Measurements from ENCODE around the gene BMERB1. TPM values are rescaled to one million over a fixed set of nuclear protein-coding genes. Genes with fewer than 3 reads are reported as not detected.

The BMERB1 gene
- total and polyA plus RNA-seq, 4 donors = 5.6 to 33.3 (median 9.0) TPM

- no peak for TF ChIP-seq GABPA (IDR thresholded peaks at IDR 0.05 in 1 of 2, conservative IDR thresholded peaks at IDR 0.05 in 1 of 2)
- TF ChIP-seq FOXA2 (IDR thresholded peaks at IDR 0.05) = no peak
- no peak for TF ChIP-seq RAD21 (IDR thresholded peaks at IDR 0.05)
- H3K27me3 ChIP-seq (ENCODE audit: control insufficient read depth in 4 of 4, insufficient read depth in 4 of 4, low read length in 3 of 4) = no peaks in the 10 kb centered on the region
- 97% methylated on average over 5 of the region's 5 CpGs for WGBS
- no peak for DNase-seq (ENCODE audit: low spot score)
- H3K9ac ChIP-seq (ENCODE audit: low read depth in 1 of 2, low read length in 2 of 2) = no peak overlapping the region
- no peak overlapping the region for H3K27ac ChIP-seq (ENCODE audit: low read depth in 1 of 2, low read length in 2 of 2)
- H3K4me1 ChIP-seq (ENCODE audit: control insufficient read depth in 4 of 4, insufficient read depth in 4 of 4, low read length in 3 of 4) = peaks cover 0 to 11% (median 5%) of the 10 kb centered on the region in 4 donors
- no peak overlapping the region for H3K4me3 ChIP-seq (ENCODE audit: low read depth in 1 of 3, low read length in 3 of 3)
- no peaks in the 10 kb centered on the region for H3K9me3 ChIP-seq (ENCODE audit: control insufficient read depth in 4 of 4, low read length in 3 of 4)
- no peaks in the 10 kb centered on the region for H3K36me3 ChIP-seq (ENCODE audit: control insufficient read depth in 4 of 4, insufficient read depth in 3 of 4, low read depth in 1 of 4, low read length in 3 of 4)
These were observed 90.6 kb downstream of the BMERB1 start for GRCh38 chr16:15524966-15525365.

GRCh38 chr16:15526097-15526496 lies 91.7 kb downstream of the BMERB1 start:
- Histone ChIP-seq H3K9ac (ENCODE audit: low read depth in 1 of 2, low read length in 2 of 2) (no peak overlapping the region), H3K27ac (ENCODE audit: low read depth in 1 of 2, low read length in 2 of 2) (no peak overlapping the region), H3K4me1 (ENCODE audit: control insufficient read depth in 4 of 4, insufficient read depth in 4 of 4, low read length in 3 of 4) (peaks cover 0 to 11% (median 5%) of the 10 kb centered on the region in 4 donors), H3K4me3 (ENCODE audit: low read depth in 1 of 3, low read length in 3 of 3) (no peak overlapping the region), H3K9me3 (ENCODE audit: control insufficient read depth in 4 of 4, low read length in 3 of 4) (no peaks in the 10 kb centered on the region), H3K27me3 (ENCODE audit: control insufficient read depth in 4 of 4, insufficient read depth in 4 of 4, low read length in 3 of 4) (no peaks in the 10 kb centered on the region), H3K36me3 (ENCODE audit: control insufficient read depth in 4 of 4, insufficient read depth in 3 of 4, low read depth in 1 of 4, low read length in 3 of 4) (no peaks in the 10 kb centered on the region)
- no peak for DNase-seq (ENCODE audit: low spot score)
- 95% methylated on average over 7 of the region's 7 CpGs for WGBS
- TF ChIP-seq CTCF (IDR thresholded peaks at IDR 0.05; ENCODE audit: low read depth, low read length, missing input control) = no peak
- no peak for TF ChIP-seq YY1 (IDR thresholded peaks at IDR 0.05)

GRCh38 chr16:15526731-15527130 lies 92.3 kb downstream of the BMERB1 start:
- TF ChIP-seq HNF4G (IDR thresholded peaks at IDR 0.05) = no peak
- no peak for TF ChIP-seq HNF4A (conservative IDR thresholded peaks at IDR 0.05)
- no peak for TF ChIP-seq CTCF (IDR thresholded peaks at IDR 0.05; ENCODE audit: low read depth, low read length, missing input control)
- TF ChIP-seq SP1 (IDR thresholded peaks at IDR 0.05) = no peak
- no peak for TF ChIP-seq YY1 (IDR thresholded peaks at IDR 0.05)
- no peak for TF ChIP-seq RXRA (IDR thresholded peaks at IDR 0.05)
- no peak for TF ChIP-seq NR2F2 (IDR thresholded peaks at IDR 0.05)

More at GRCh38 chr16:15526731-15527130, 92.3 kb downstream of the BMERB1 start:
- no peak overlapping the region for H3K9ac ChIP-seq (ENCODE audit: low read depth in 1 of 2, low read length in 2 of 2)
- peaks cover 0 to 11% (median 5%) of the 10 kb centered on the region in 4 donors for H3K4me1 ChIP-seq (ENCODE audit: control insufficient read depth in 4 of 4, insufficient read depth in 4 of 4, low read length in 3 of 4)
- no peak for DNase-seq (ENCODE audit: low spot score)
- no peak overlapping the region for H3K4me3 ChIP-seq (ENCODE audit: low read depth in 1 of 3, low read length in 3 of 3)
- H3K36me3 ChIP-seq (ENCODE audit: control insufficient read depth in 4 of 4, insufficient read depth in 3 of 4, low read depth in 1 of 4, low read length in 3 of 4) = no peaks in the 10 kb centered on the region
- H3K9me3 ChIP-seq (ENCODE audit: control insufficient read depth in 4 of 4, low read length in 3 of 4) = no peaks in the 10 kb centered on the region
- no peak overlapping the region for H3K27ac ChIP-seq (ENCODE audit: low read depth in 1 of 2, low read length in 2 of 2)
- no peaks in the 10 kb centered on the region for H3K27me3 ChIP-seq (ENCODE audit: control insufficient read depth in 4 of 4, insufficient read depth in 4 of 4, low read length in 3 of 4)
- WGBS = 96% methylated on average over 2 of the region's 2 CpGs
